ENCODE data around the gene SYNE2.

Gene SYNE2

DNA sequence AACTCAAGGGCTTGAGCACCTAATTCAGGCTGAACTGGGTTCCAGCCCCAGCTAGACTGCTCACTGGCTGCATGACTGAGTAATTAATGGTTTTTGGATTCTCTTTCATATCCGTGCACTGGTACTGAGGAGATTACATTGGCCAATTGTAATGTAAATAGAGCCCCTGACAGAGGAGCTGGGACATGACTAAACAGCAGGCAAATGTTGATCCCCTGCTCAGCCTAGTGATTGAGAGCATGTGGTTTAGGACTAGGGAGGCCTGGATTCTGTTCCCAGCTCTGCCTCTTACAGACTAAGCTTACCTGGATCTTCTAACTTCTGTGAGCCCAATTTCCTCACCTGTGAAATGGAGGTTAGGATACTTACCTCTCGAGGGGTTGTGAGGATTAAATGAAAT is 237.1 kb downstream of the SYNE2 start:
- in situ Hi-C loops (cut with HindIII; ENCODE audit: low pct_ligation_motif_present, low sequenced_read_pairs): no loop called here
- H3K36me3 ChIP-seq (replicated peaks): no peaks in the 10 kb centered on the region
- no peak overlapping the region for H3K4me3 ChIP-seq (ENCODE audit: low read depth, low read length)
- H3K27ac ChIP-seq: no peak overlapping the region
- H3K27me3 ChIP-seq (replicated peaks): no peaks in the 10 kb centered on the region
- no peak for TF ChIP-seq CTCF (IDR thresholded peaks at IDR 0.05; ENCODE audit: low read depth, low read length, missing control alignments)
- DNase-seq: peak; percentile 14

DNA sequence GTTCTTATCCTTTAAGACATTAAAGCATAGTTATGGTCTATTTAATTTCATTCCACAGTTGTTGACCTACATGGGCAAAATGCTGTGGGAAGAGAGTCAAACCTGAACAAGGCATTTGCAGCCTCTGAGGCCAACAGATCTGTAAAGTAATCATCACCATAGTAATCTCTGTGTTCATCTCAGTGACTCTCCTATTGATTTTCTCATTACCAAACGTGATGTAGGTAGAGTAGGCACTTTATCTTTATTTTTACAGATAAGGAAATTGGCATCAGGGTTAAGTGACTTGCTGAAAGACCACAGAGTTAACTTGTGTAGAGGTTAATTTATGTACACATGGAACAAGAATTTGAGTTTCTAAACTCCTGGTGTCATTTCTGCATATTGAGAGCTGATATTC is 238.4 kb downstream of the SYNE2 start:
- DNase-seq: no peak
- Histone ChIP-seq H3K27me3 (replicated peaks) (no peaks in the 10 kb centered on the region), H3K4me3 (ENCODE audit: low read depth, low read length) (no peak overlapping the region), H3K27ac (no peak overlapping the region), H3K36me3 (replicated peaks) (no peaks in the 10 kb centered on the region)
- no peak for TF ChIP-seq CTCF (IDR thresholded peaks at IDR 0.05; ENCODE audit: low read depth, low read length, missing control alignments)
- in situ Hi-C loops (cut with HindIII; ENCODE audit: low pct_ligation_motif_present, low sequenced_read_pairs): no loop called here

GRCh38 chr14:64092338-64092737 is 239.5 kb downstream of the SYNE2 start:
- Histone ChIP-seq H3K36me3 (replicated peaks) (no peaks in the 10 kb centered on the region), H3K4me3 (ENCODE audit: low read depth, low read length) (no peak overlapping the region), H3K27ac (no peak overlapping the region), H3K27me3 (replicated peaks) (no peaks in the 10 kb centered on the region)
- in situ Hi-C loops (cut with HindIII; ENCODE audit: low pct_ligation_motif_present, low sequenced_read_pairs): no loop called here
- no peak for TF ChIP-seq CTCF (IDR thresholded peaks at IDR 0.05; ENCODE audit: low read depth, low read length, missing control alignments)
- DNase-seq: no peak

- no peak for DNase-seq
- TF ChIP-seq CTCF (IDR thresholded peaks at IDR 0.05; ENCODE audit: low read depth, low read length, missing control alignments): no peak
- Histone ChIP-seq H3K4me3 (ENCODE audit: low read depth, low read length) (no peak overlapping the region), H3K27me3 (replicated peaks) (no peaks in the 10 kb centered on the region), H3K27ac (no peak overlapping the region), H3K36me3 (replicated peaks) (no peaks in the 10 kb centered on the region)
- in situ Hi-C loops (cut with HindIII; ENCODE audit: low pct_ligation_motif_present, low sequenced_read_pairs): no loop called here
Observed at GRCh38 chr14:64092940-64093339, 240.1 kb downstream of the SYNE2 start.

DNA sequence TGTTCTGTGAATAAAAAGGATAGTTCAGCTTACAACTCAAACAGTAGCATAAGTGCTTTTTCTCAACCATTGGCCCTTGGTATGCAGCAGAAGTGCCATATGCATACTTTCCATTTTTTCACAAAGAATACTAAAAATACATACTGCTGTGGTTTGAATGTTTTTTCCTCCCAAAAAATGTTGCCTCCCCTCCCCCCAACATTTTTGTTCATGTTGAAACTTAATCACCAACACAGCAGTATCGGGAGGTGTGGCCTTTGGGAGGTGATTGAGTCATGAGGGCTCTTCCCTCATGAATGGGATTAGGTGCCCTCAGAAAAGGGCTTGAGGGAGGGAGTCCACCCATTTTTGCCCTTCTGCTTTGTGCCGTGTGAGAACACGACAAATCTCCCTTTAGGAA is 242.8 kb downstream of the SYNE2 start:
- Histone ChIP-seq H3K36me3 (replicated peaks) (no peaks in the 10 kb centered on the region), H3K27me3 (replicated peaks) (no peaks in the 10 kb centered on the region), H3K4me3 (ENCODE audit: low read depth, low read length) (no peak overlapping the region), H3K27ac (no peak overlapping the region)
- peak; percentile 77 for DNase-seq
- in situ Hi-C loops (cut with HindIII; ENCODE audit: low pct_ligation_motif_present, low sequenced_read_pairs): no loop called here
- no peak for TF ChIP-seq CTCF (IDR thresholded peaks at IDR 0.05; ENCODE audit: low read depth, low read length, missing control alignments)

GRCh38 chr14:64098120-64098519 is 245.3 kb downstream of the SYNE2 start:
- Histone ChIP-seq H3K27ac (no peak overlapping the region), H3K27me3 (replicated peaks) (no peaks in the 10 kb centered on the region), H3K36me3 (replicated peaks) (no peaks in the 10 kb centered on the region), H3K4me3 (ENCODE audit: low read depth, low read length) (no peak overlapping the region)
- in situ Hi-C loops (cut with HindIII; ENCODE audit: low pct_ligation_motif_present, low sequenced_read_pairs): no loop called here
- no peak for DNase-seq
- TF ChIP-seq CTCF (IDR thresholded peaks at IDR 0.05; ENCODE audit: low read depth, low read length, missing control alignments): no peak
